Fibroblast of skin of left quadriceps (primary cell): ENCODE data around the gene MCTP1.

ENCODE experiments used
- DNase-seq, 2 experiments: peaks; one replicate each; pipeline ENCODE4 v3.0.0-alpha.2; 2013; ENCODE audit warnings: low read depth in 2 of 2

The MCTP1 gene

DNA sequence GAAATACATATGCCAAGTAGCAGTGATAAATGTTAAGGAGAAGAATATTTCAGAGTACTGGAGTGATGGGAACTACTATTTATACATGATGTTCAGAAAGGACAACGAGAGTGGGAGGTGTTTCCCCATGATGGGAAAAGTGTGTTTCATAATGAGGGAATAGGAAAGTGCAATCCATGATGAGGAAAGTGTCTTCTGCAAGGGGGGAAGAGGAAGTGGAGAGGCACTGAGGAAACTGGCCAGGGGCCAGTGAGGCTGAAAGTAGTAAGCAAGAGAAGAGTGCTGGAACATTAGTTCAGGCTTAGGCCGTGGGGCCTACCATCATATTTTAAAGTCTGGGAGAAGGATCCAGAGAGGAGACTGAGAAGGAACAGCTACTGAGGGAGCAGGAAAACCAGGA lies 339.2 kb downstream of the MCTP1 start:
- no peak for DNase-seq

GRCh38 chr5:94944160-94944559 lies 340.7 kb downstream of the MCTP1 start:
- no peak for DNase-seq

- DNase-seq = no peak
Observed at GRCh38 chr5:94941122-94941755, 343.7 kb downstream of the MCTP1 start.

GRCh38 chr5:94932259-94932658 lies 352.6 kb downstream of the MCTP1 start:
- peak; percentile 9 to 27 for DNase-seq

GRCh38 chr5:94928891-94929290 lies 356.0 kb downstream of the MCTP1 start:
- DNase-seq = no peak

- no peak for DNase-seq
Observed at GRCh38 chr5:94920570-94920969, 364.3 kb downstream of the MCTP1 start.

DNA sequence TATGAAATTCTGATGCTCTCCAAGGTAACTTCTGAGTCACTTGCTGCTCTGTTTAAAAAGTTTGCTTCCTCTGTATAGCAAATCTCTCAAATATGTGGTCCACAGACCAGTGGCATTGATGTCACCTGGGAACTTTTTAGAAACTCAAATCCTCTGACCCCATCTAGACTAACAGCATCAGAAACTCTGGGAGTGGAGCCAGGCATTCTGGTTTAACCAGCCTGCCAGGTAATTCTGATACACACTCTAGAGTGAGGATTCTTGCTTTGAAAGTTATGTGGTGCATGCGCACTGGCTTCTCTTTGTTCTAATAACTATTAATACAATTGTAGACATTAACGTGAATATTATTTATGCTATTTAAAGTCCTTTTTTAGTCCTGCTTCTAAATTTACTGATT lies 368.3 kb downstream of the MCTP1 start:
- no peak for DNase-seq

- DNase-seq = no peak
Observed at GRCh38 chr5:94911276-94911675, 373.6 kb downstream of the MCTP1 start.

- DNase-seq = no peak
Observed at GRCh38 chr5:94910721-94911120, 374.2 kb downstream of the MCTP1 start.

GRCh38 chr5:94908889-94909480 lies 375.9 kb downstream of the MCTP1 start:
- DNase-seq = peak in 1 of 2 experiments; percentile 24

DNA sequence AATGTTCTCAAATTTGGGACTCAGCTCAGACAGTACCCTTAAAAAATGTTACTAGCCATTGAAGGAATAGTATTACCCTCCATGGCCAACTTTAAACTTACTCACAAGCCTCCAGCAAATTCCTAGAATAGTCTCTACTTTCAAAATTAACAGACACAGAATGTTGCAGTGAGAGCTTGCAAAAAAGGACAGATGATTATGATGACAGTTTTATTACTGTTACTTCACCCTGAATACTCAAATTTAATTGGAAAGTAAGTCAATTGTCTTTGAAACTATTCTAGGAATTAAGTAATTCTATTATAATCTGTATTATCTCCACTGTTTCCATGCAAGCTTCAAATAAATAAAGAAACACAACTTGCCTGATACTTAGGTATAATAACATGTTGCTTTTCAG lies 378.1 kb downstream of the MCTP1 start:
- DNase-seq = peak; percentile 16 to 18

DNA sequence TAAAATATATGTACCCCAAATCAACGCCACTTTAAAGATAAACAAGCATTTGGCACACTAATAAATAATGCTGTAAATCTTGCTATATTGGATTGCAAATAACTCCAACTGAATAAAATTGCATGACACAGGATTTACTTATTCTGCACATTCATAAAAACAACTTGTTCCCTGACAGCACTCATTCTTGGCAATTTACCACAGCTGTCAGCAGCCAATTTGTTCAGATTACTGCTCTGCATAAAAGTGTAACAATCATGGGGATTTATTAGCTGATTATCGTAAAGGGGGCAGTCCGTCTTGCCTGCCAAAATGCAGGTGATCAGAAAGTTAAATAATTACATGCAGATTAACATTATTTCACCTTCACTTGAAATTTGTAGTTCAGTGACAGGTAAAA lies 381.2 kb downstream of the MCTP1 start:
- peak; percentile 26 to 30 for DNase-seq

DNA sequence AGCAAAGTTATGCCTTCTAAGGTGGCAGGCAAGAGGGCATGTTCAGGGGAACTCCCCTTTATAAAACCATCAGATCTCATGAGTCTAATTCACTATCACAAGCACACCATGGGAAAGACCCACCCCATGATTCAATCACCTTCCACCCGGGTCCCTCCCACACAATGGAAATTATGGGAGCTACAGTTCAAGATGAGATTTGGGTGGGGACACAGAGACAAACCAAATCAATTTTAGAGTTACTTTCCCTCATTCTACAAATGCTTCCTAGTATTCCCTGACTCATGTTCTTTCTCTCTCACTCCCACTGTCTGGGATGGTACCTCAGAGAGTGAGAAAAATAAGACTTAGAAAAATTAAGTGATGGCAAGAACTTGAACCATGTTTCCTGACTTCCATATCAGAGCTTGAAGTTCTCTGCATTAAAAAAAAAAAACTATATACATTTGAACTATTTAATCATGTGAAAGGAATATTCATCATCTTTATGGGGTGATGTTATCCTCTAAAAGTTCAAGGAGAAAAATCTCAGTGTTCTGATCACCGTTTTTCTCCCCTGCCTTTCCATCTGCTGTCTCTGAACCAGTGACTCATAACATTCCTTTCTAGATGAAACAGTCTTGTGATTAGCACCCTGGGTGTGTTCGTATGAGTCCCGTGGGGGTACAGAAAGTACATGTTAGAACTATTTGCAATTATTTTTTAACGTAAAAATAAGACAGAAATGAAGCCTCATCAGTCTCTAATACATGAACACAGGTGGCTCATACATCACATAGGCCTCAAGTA lies 383.5 kb downstream of the MCTP1 start:
- DNase-seq = peak; percentile 20 to 28

DNA sequence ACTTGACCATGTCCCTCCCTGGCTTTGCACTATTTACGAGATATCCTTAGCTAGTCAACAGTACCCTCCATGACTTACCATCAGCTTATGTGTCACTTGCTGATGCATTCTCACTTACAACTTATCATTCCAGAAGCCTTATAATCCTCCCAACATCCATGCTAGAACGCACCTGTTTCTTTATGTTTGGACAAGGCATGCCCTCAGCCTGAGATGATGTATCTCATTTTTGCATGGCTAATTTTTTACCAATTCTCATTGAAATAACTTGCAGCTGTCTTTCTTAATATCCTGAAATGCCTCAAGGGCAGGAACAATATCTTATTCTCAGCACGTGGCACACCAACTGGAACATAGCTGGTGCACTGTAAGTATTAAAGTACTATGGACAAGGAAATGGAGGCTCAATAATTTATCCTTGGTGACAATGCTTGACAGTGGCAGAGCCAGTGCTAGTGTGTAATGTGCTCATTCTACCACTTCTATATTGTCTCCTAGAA lies 384.8 kb downstream of the MCTP1 start:
- no peak for DNase-seq

GRCh38 chr5:94893412-94894135 lies 391.3 kb downstream of the MCTP1 start:
- no peak for DNase-seq

GRCh38 chr5:94891972-94892371 lies 392.9 kb downstream of the MCTP1 start:
- DNase-seq = no peak

DNA sequence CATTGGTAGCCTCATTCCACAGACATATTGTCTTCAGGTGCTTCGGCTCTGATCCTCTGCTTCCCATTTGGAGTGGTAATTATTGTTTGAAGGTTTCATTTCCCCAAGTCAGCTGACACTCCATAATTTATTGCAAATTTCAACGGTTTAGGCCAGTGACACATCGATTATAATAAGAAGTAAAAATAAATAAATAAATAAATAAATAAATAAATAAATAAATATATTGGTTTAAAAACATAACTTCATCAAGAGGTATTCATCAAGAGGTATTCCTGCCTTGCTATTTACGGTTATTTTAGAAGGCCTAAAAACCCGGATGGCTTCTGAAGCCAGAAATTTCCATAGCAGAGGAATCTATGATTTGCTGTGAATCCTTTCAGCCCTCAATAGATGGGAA lies 393.3 kb downstream of the MCTP1 start:
- no peak for DNase-seq

DNA sequence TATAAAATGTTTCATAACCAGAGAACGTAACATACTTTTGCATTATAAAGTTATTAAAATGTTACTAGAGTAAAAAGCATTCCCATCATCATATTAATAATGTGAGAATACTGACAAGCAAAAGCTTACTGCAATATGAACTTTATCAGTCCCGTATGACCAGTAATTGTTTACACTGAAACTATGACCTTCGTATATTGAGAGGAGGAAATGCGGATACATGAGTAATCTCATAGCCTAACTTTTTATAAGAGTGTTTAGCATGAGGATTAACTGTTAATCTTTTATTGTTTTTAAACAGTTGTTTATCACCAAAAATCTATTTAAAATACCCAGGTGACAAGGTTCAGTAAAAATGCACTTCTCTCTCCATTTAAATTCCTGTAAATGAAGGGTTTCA lies 394.0 kb downstream of the MCTP1 start:
- no peak for DNase-seq

DNA sequence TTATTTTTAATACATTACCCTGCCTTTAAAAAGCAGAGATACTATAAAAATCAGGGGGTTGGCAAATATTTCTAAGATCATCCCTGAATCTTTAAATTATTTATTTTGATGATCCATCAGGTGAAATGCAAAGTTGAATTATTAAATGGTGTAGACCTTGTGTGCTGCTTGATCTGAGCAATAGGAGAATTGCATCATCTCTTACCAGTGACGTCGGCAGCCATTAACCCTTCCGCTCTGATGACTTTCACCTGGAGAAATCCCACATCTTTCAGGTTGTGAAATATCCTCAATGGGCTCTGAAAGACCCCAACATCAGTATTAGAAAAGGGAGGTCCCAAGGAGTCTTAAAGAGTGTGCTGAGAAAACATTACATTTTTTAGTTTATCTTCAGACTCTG lies 396.2 kb downstream of the MCTP1 start:
- DNase-seq = no peak

DNA sequence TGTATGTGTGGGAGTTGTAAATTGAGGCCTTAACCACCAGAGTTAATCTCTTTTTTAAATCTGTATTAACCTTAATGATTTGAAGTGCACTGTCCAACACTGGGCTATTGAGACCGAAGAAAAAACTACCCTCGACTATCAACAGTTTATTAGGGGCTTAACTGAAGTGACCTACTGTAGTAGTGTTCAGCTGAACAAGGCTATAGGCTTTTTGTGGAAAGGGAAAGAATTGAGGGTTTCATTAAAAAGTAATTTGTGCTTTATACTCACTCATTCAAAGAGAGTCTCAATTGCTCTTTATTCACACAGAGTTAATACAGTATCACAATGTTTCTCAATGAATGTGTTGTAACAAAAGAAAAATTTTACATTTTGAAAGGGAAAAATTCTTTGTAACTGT lies 399.0 kb downstream of the MCTP1 start:
- DNase-seq = no peak

- DNase-seq = no peak
Observed at GRCh38 chr5:94884311-94884710, 400.6 kb downstream of the MCTP1 start.

- DNase-seq = no peak
Observed at GRCh38 chr5:94872526-94872925, 412.4 kb downstream of the MCTP1 start.
